Cardiac fibroblast (primary cell): ENCODE results near the gene UCMA.
A peak's percentile ranks its signal among the peaks of the same experiment; 100 is the strongest.
"Not testable (repeated sequence)": the region's sequence is repeated elsewhere in the genome, so short reads cannot be mapped to it uniquely, and the experiment has no call there.

ENCODE experiments used
- DNase-seq, 2 donors: peaks; one replicate each; pipeline versions ENCODE4 v3.0.0 to v3.0.0-alpha.2; 2010; ENCODE audit warnings: low read depth in 2 of 2
- H3K4me3 ChIP-seq, 2 donors: replicated peaks in 1 of 2; 1 replicate in 1 of 2; 2 replicates in 1 of 2; pipeline ENCODE4 v1.5.1; 2011; ENCODE audit warnings: low read depth in 2 of 2, low read length in 2 of 2, mild to moderate bottlenecking in 2 of 2, moderate library complexity in 1 of 2
- CTCF ChIP-seq: IDR thresholded peaks from one replicate; pipeline ENCODE4 v1.5.1; 2011; ENCODE audit warnings: low read depth, mild to moderate bottlenecking, low read length, inconsistent platforms

Gene UCMA, protein sequence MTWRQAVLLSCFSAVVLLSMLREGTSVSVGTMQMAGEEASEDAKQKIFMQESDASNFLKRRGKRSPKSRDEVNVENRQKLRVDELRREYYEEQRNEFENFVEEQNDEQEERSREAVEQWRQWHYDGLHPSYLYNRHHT

DNA sequence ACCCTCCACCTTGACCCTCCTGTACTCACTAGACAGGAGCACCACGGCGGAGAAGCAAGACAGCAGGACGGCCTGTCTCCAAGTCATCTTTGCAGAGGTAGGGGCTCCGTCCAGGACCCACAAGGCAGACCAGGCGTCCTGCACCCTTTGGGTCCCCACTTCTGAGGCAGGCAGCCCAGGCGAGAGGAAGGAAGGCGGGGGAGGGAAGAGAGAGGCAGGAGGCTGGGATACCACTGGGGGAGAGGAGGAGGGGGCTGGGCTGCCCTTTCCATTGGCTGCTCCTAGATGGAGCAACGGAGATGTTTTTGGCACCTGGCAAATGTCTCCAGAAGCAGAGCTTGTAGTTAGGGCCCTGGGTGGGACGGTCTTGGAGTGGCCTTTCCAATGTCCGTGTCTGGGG lies at the start of gene UCMA:
UCMA (minus strand) TSS at position 203 of the 400 bp plus-strand sequence; CDS start at position 87, 116 bp downstream.
- no peak for TF ChIP-seq CTCF
- H3K4me3 ChIP-seq, result no peak within 1 kb of the TSS

GRCh38 chr10:13282348-13282747 lies 48.2 kb upstream of the UCMA start:
- not testable (repeated sequence) for H3K4me3 ChIP-seq, DNase-seq

More for the DNA sequence above, at the start of gene UCMA:
- DNase-seq, result no peak

- H3K4me3 ChIP-seq, result no peak overlapping the region
- DNase-seq, result peak; percentile 30 to 59
- TF ChIP-seq CTCF, result peak; percentile 24
These were observed 42.7 kb upstream of the UCMA start for GRCh38 chr10:13276749-13277365.

DNA sequence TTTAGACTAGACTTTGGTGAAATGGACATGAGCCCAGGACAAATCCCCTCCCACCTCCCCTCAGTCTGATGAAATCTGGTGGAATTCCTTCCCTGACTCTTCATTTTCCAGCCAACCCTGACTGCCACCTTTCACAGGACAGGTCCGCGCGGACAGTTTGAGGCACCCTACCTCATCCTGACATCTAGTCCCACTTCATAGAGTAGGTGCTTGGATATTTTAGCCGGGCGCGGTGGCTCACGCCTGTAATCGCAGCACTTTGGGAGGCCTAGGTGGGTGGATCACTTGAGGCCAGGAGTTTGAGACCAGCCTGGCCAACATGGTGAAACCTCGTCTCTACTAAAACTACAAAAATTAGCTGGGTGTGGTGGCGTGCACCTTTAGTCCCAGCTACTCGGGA lies 42.0 kb upstream of the UCMA start:
- not testable (repeated sequence) for DNase-seq, H3K4me3 ChIP-seq

DNA sequence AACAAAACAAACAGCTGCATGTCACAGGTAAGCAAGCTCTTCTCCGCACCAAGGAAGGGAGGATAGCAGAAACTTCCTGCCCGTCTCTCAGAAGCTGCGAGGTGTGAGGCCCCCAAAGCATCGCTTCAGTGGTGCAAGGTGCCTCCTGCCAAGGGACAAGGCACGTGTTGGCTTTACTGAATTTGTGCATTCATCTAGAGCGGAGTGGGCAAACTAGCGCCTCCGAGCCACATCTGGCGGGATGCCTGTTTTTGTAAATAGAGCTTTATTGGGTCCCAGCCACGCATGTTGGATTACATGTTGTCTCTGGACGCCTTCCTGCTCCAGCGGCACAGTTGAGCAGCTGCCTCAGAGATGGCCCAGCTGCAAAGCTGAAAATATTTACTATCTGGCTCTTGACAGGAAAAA lies 38.0 kb upstream of the UCMA start:
- no peak overlapping the region for H3K4me3 ChIP-seq
- peak; percentile 22 to 74 for DNase-seq

GRCh38 chr10:13271552-13272163 lies 37.5 kb upstream of the UCMA start:
- TF ChIP-seq CTCF, result peak; percentile 59
- DNase-seq, result peak; percentile 16 to 32
- H3K4me3 ChIP-seq, result no peak overlapping the region

More for the DNA sequence above, 38.0 kb upstream of the UCMA start:
- no peak for TF ChIP-seq CTCF

DNA sequence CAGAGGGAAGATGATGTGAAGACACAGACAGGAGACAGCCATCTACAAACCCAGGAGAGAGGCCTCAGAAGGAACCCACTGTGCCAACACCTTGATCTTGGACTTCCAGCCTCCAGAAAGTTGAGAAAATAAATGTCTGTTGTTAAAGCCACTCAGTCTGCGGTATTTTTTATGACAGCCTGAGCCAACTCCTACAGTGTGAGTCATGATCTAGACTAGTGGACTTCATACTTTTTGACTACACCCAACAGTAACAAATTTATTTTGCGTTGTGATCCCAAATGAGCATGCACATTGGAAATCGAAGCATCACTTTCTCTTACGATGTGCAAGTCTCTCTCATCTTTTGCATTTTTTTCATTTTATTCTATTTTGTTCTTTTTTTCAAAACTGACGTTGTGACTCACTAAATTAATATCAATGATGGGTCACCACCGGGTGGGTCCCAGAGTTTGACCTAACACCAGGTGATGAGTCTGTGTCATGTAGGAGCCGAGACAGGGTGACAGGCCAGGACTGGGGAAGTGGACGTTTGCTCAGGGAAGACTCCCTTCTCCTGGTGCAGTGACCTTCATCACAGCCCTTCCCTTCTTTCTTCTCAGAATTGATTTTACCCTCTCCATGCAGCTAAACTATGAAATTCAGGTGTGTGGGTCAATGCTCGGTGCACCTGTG lies 36.8 kb upstream of the UCMA start:
- DNase-seq, result peak; percentile 39 to 56

More for the DNA sequence above, 36.8 kb upstream of the UCMA start:
- no peak for TF ChIP-seq CTCF
- no peak overlapping the region for H3K4me3 ChIP-seq
